IMR-90 (cell line): Measurements from ENCODE around the gene TEX38. TPM values are rescaled to one million over a fixed set of nuclear protein-coding genes. Genes with fewer than 3 reads are reported as not detected.

ENCODE experiments used
- ATAC-seq: fragments of 200-7000 bp; cut with Tn5 transposase; 2 replicates; pipeline ENCODE4 v1.9.1; 2020; ENCODE audit warnings: low read depth, mild to moderate bottlenecking, moderate library complexity
- BruUV-seq: library from RNA; stranded (reverse); fragments of 400-500 nt; replicated peaks from 2 replicates; lab custom pipeline; 2021; lab: Mats Ljungman, UMichigan
- CTCF ChIA-PET: fragments of 300-600 bp; formaldehyde crosslinking; extraction: SDS; loops from one replicate; lab custom pipeline; 2021; ENCODE audit warnings: antibody characterized with exemption; lab: Yijun Ruan, JAX
- POLR2A ChIA-PET: fragments of 300-600 bp; sonication (Branson Sonifier 250); formaldehyde crosslinking; loops from one replicate; lab custom pipeline; 2022; ENCODE audit warnings: antibody characterized with exemption; ENCODE audit not compliant: unreplicated experiment; lab: Charles Lee
- DNase-seq: peaks from one replicate; pipeline ENCODE4 v3.0.0; 2013
- H2AFZ ChIP-seq: replicated peaks from 2 replicates; pipeline ENCODE3; 2013; ENCODE audit warnings: low read length, mild to moderate bottlenecking; ENCODE audit not compliant: poor library complexity
- H2AK5ac ChIP-seq: 2 replicates; pipeline ENCODE4 v1.6.1; 2013; ENCODE audit warnings: low read depth, low read length, inconsistent platforms
- H2AK9ac ChIP-seq: replicated peaks from 2 replicates; pipeline ENCODE3; 2013; ENCODE audit warnings: mild to moderate bottlenecking, low read depth, low read length, moderate library complexity; ENCODE audit not compliant: poor library complexity
- H2BK120ac ChIP-seq: 2 replicates; pipeline ENCODE4 v1.6.1; 2013; ENCODE audit warnings: low read depth, low read length, inconsistent platforms
- H2BK15ac ChIP-seq: 3 replicates; pipeline ENCODE4 v1.6.1; 2013; ENCODE audit warnings: low read depth, low read length, inconsistent platforms
- H2BK20ac ChIP-seq: 2 replicates; pipeline ENCODE4 v1.6.1; 2013; ENCODE audit warnings: low read depth, mild to moderate bottlenecking, inconsistent platforms, low read length, moderate library complexity
- H2BK5ac ChIP-seq: 2 replicates; pipeline ENCODE4 v1.6.1; 2013; ENCODE audit warnings: mild to moderate bottlenecking, low read depth, low read length, inconsistent platforms; ENCODE audit not compliant: poor library complexity, severe bottlenecking
- H3K14ac ChIP-seq: replicated peaks from 2 replicates; pipeline ENCODE4 v1.6.1; 2013; ENCODE audit warnings: low read depth, low read length, inconsistent platforms
- H3K18ac ChIP-seq: 2 replicates; pipeline ENCODE4 v1.6.1; 2013; ENCODE audit warnings: low read depth, low read length, control low read depth
- H3K23ac ChIP-seq: 2 replicates; pipeline ENCODE4 v1.6.1; 2013; ENCODE audit warnings: low read depth, low read length, inconsistent platforms
- H3K27ac ChIP-seq: 2 replicates; pipeline ENCODE4 v1.5.1; 2013; ENCODE audit warnings: mild to moderate bottlenecking, control low read depth, low read length; ENCODE audit not compliant: insufficient read depth
- H3K27me3 ChIP-seq: 2 replicates; pipeline ENCODE4 v1.6.1; 2013; ENCODE audit warnings: low read length; ENCODE audit not compliant: control insufficient read depth, insufficient read depth
- H3K36me3 ChIP-seq: 2 replicates; pipeline ENCODE4 v1.6.1; 2013; ENCODE audit warnings: low read length, mixed read lengths; ENCODE audit not compliant: control insufficient read depth, insufficient read depth
- H3K4ac ChIP-seq: 2 replicates; pipeline ENCODE4 v1.6.1; 2013; ENCODE audit warnings: low read depth, low read length, inconsistent platforms
- H3K4me1 ChIP-seq: 2 replicates; pipeline ENCODE4 v1.6.1; 2013; ENCODE audit warnings: low read length, mixed read lengths; ENCODE audit not compliant: control insufficient read depth, insufficient read depth
- H3K4me2 ChIP-seq: 2 replicates; pipeline ENCODE4 v1.6.1; 2013; ENCODE audit warnings: low read depth, mild to moderate bottlenecking, control low read depth, low read length, moderate library complexity
- H3K4me3 ChIP-seq: 2 replicates; pipeline ENCODE4 v1.5.1; 2013; ENCODE audit warnings: low read depth, mild to moderate bottlenecking, control low read depth, low read length, moderate library complexity; ENCODE audit not compliant: insufficient read depth
- H3K56ac ChIP-seq: 2 replicates; pipeline ENCODE4 v1.6.1; 2013; ENCODE audit warnings: low read length, inconsistent platforms; ENCODE audit not compliant: insufficient read depth; ENCODE audit errors: extremely low read depth
- H3K79me1 ChIP-seq, 2 experiments: 2 replicates each; pipeline ENCODE4 v1.6.1; 2013; ENCODE audit warnings: low read length in 2 of 2, inconsistent platforms in 1 of 2, low read depth in 1 of 2
- H3K9ac ChIP-seq: 2 replicates; pipeline ENCODE4 v1.6.1; 2013; ENCODE audit warnings: low read depth, low read length, control low read depth
- H3K9me1 ChIP-seq: 2 replicates; pipeline ENCODE4 v1.6.1; 2013; ENCODE audit warnings: low read length, inconsistent platforms; ENCODE audit not compliant: insufficient read depth
- H3K9me3 ChIP-seq: 2 replicates; pipeline ENCODE4 v1.6.1; 2013; ENCODE audit warnings: low read length; ENCODE audit not compliant: control insufficient read depth, insufficient read depth
- H4K20me1 ChIP-seq: 2 replicates; pipeline ENCODE4 v1.6.1; 2013; ENCODE audit warnings: low read length, inconsistent platforms; ENCODE audit not compliant: insufficient read depth
- H4K5ac ChIP-seq: 2 replicates; pipeline ENCODE4 v1.6.1; 2013; ENCODE audit warnings: mild to moderate bottlenecking, low read depth, low read length, control low read depth
- H4K8ac ChIP-seq, 2 experiments: 2 replicates each; pipeline ENCODE4 v1.6.1; 2013; ENCODE audit warnings: low read depth in 2 of 2, low read length in 2 of 2, control low read depth in 1 of 2, inconsistent platforms in 1 of 2
- H4K91ac ChIP-seq: 2 replicates; pipeline ENCODE4 v1.6.1; 2013; ENCODE audit warnings: low read depth, low read length, inconsistent platforms; ENCODE audit not compliant: insufficient read depth
- CEBPB ChIP-seq: IDR thresholded peaks from 2 replicates; pipeline ENCODE4 v1.6.1; 2012; ENCODE audit warnings: low read depth, low read length, improper control_type of control experiment
- CHD1 ChIP-seq: IDR thresholded peaks from 2 replicates; pipeline ENCODE4 v1.6.1; 2012; ENCODE audit warnings: low read depth, low read length, improper control_type of control experiment
- FOS ChIP-seq: fragments of 150-350 bp; IDR thresholded peaks from 2 replicates; pipeline ENCODE4 v1.6.1; 2016; ENCODE audit warnings: low read depth, low read length
- MAFK ChIP-seq: IDR thresholded peaks from 2 replicates; pipeline ENCODE4 v1.6.1; 2012; ENCODE audit warnings: low read depth, low read length, improper control_type of control experiment
- MAZ ChIP-seq: IDR thresholded peaks from 2 replicates; pipeline ENCODE4 v1.6.1; 2012; ENCODE audit warnings: low read depth, mild to moderate bottlenecking, low read length, improper control_type of control experiment, moderate library complexity, borderline replicate concordance
- MXI1 ChIP-seq: IDR thresholded peaks from 2 replicates; pipeline ENCODE4 v1.6.1; 2012; ENCODE audit warnings: low read depth, mild to moderate bottlenecking, low read length, moderate library complexity, borderline replicate concordance
- RAD21 ChIP-seq: IDR thresholded peaks from 2 replicates; pipeline ENCODE4 v1.6.1; 2012; ENCODE audit warnings: low read length, improper control_type of control experiment
- RFX5 ChIP-seq: IDR thresholded peaks from 2 replicates; pipeline ENCODE4 v1.8.0; 2012; ENCODE audit warnings: low read depth, mild to moderate bottlenecking, low read length, moderate library complexity
- SMC3 ChIP-seq: fragments of 150-350 bp; IDR thresholded peaks from 2 replicates; pipeline ENCODE4 v1.6.1; 2016; ENCODE audit warnings: low read depth, mild to moderate bottlenecking, antibody characterized with exemption, low read length, moderate library complexity
- WGBS, 2 experiments: methylation state at CpG; one replicate each; pipeline versions ENCODE4 v1.1.5 to v1.1.7; 2013; ENCODE audit warnings: missing lambda C conversion rate in 2 of 2; ENCODE audit not compliant: insufficient read length in 1 of 2; ENCODE audit errors: extremely low coverage in 2 of 2; 5-methylcytosine and 5-hydroxymethylcytosine counted together
- dilution Hi-C: fragments of 300-500 bp; cut with HindIII; formaldehyde crosslinking; loops from one replicate; pipeline ENCODE4 v1.14.3; 2018; ENCODE audit warnings: low sequenced_read_pairs; ENCODE audit not compliant: unreplicated experiment
- in situ Hi-C: fragments of 300-500 bp; cut with MboI; formaldehyde crosslinking; loops from 3 replicates; pipeline ENCODE4 v1.14.3; 2019; ENCODE audit warnings: low sequenced_read_pairs, inconsistent platforms, mixed read lengths
- intact Hi-C: fragments of 100-400 bp; cut with micrococcal nuclease; formaldehyde crosslinking; loops from 2 replicates; pipeline ENCODE4 v1.10.0; 2022
- polyA plus RNA-seq, 3 experiments: library from polyadenylated mRNA; depleted of rRNA; stranded (reverse); fragments of >200 nt; gene quantifications; 2 replicates each; pipeline ENCODE4 v1.2.3, GENCODE V29; 2012; ENCODE audit warnings: low replicate concordance in 1 of 3
- total RNA-seq: library from RNA; depleted of rRNA; stranded (reverse); fragments of >200 nt; gene quantifications from 2 replicates; pipeline ENCODE4 v1.2.3, GENCODE V29; 2012
- TF ChIP-seq, protein P1 (sequence below): fragments of 150-350 bp; IDR thresholded peaks from 2 replicates; pipeline ENCODE4 v1.6.1; 2016; ENCODE audit warnings: low read depth, mild to moderate bottlenecking, low read length, moderate library complexity, borderline replicate concordance

TEX38 gene
- total and polyA plus RNA-seq, 2 of the 4 experiments (the other 2 are of a cell fraction), result not detected

DNA sequence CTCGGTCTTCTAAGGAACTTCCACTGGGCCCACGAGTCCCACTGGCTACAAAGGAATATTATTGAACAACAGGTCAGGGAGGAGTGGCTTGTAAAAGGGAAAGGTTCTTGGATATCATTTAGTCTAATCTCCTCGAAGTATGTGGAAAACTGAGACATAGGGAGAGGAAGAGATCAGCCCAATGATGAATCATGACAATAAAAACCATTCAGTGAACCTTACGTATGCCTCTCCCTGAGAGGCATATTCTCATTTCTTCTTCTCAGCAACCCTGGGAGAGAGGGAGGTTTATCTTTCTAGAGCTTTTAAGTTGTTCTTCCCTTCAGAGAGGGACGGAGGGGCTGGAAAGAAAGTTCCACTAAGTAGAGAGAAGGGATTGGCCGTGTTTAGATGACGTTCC, 49.7 kb upstream of the TEX38 start:
- Histone ChIP-seq H3K4ac (no peak overlapping the region), H3K79me1 (peaks cover 0 to 3% of the 10 kb centered on the region in 2 experiments; a peak in 1 of 4 replicates), H4K91ac (no peak overlapping the region), H2AK5ac (no peak overlapping the region), H2AFZ (no peak overlapping the region), H3K23ac (no peak overlapping the region), H4K5ac (no peak overlapping the region), H3K27me3 (no peaks in the 10 kb centered on the region), H3K27ac (no peak overlapping the region), H2BK120ac (no peak overlapping the region), H4K20me1 (no peaks in the 10 kb centered on the region), H3K4me3 (no peak overlapping the region), H2AK9ac (no peak overlapping the region), H4K8ac (no peak overlapping the region), H3K9me3 (no peaks in the 10 kb centered on the region), H3K56ac (no peak overlapping the region), H3K18ac (no peak overlapping the region), H2BK5ac (no peak overlapping the region), H3K4me2 (no peak overlapping the region), H3K36me3 (no peaks in the 10 kb centered on the region), H2BK20ac (no peak overlapping the region), H3K14ac (no peak overlapping the region), H3K4me1 (peaks cover 2% of the 10 kb centered on the region; the same call in 1 of the 2 replicates), H3K9me1 (no peaks in the 10 kb centered on the region; the same call in 1 of the 2 replicates), H3K9ac (no peak overlapping the region), H2BK15ac (no peak overlapping the region)
- dilution Hi-C loops (no loop called here), in situ Hi-C loops (no loop called here), intact Hi-C loops (loop anchor here (1.0 kb wide), 1 partner anchor 103 kb away; no protein-coding TSS in a partner anchor)
- ChIA-PET POLR2A (no interaction called here), CTCF (interaction anchor here (0.5 to 1.7 kb wide), 4 partner anchors 8 to 107 kb away, joined by 3 to 12 read pairs (median 3); no protein-coding TSS in a partner anchor)
- no peak for DNase-seq
- TF ChIP-seq CHD1 (no peak), RFX5 (no peak), RAD21 (no peak), FOS (no peak), MAZ (no peak), MXI1 (no peak), CEBPB (no peak), SMC3 (no peak), MAFK (no peak)
- TF ChIP-seq, protein P1, sequence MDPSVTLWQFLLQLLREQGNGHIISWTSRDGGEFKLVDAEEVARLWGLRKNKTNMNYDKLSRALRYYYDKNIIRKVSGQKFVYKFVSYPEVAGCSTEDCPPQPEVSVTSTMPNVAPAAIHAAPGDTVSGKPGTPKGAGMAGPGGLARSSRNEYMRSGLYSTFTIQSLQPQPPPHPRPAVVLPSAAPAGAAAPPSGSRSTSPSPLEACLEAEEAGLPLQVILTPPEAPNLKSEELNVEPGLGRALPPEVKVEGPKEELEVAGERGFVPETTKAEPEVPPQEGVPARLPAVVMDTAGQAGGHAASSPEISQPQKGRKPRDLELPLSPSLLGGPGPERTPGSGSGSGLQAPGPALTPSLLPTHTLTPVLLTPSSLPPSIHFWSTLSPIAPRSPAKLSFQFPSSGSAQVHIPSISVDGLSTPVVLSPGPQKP, result no peak
- no TSS peak for BruUV-seq
- ATAC-seq, result no peak
- WGBS, 2 experiments, result 100% methylated on average over 1 of the region's 7 CpGs; no CpG with 5 or more reads in 1 of the 2 experiments
